ENCODE data around the gene SPATA33.
A peak's percentile ranks its signal among the peaks of the same experiment; 100 is the strongest.

DNA sequence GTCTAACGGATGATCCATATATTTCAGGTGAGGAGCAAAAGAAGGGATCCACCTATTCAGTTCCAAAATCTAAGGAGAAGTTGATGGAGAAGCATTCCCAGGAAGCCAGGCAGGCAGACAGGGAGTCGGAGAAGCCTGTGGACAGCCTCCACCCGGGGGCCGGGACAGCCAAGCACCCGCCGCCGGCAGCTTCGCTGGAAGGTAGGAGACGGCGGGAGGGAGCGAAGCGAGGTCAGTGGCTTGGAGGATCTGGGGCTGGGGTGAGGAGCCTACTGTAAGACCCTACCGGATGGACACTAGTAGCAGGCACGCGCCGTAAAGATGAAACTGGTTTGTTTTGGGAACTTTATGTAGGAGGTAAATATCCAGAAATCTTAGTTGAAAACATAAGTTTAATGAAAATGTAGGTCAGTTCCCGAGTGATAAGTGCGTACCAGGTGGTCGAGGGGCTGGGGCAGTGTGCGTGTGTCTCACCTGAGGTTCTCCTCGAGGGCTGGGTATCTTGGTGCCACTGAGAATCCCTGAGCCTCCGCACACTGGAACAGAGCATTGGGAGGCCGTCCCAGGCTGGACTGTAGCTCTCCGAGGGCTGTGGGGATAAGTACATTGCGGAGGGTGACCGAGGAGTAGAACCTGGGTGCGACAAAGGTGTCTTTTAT is 714 bp downstream of the SPATA33 start:
- TF ChIP-seq, protein P1, sequence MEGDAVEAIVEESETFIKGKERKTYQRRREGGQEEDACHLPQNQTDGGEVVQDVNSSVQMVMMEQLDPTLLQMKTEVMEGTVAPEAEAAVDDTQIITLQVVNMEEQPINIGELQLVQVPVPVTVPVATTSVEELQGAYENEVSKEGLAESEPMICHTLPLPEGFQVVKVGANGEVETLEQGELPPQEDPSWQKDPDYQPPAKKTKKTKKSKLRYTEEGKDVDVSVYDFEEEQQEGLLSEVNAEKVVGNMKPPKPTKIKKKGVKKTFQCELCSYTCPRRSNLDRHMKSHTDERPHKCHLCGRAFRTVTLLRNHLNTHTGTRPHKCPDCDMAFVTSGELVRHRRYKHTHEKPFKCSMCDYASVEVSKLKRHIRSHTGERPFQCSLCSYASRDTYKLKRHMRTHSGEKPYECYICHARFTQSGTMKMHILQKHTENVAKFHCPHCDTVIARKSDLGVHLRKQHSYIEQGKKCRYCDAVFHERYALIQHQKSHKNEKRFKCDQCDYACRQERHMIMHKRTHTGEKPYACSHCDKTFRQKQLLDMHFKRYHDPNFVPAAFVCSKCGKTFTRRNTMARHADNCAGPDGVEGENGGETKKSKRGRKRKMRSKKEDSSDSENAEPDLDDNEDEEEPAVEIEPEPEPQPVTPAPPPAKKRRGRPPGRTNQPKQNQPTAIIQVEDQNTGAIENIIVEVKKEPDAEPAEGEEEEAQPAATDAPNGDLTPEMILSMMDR (IDR thresholded peaks at IDR 0.05): peak in 1 of 6 experiments; percentile 4
- TF ChIP-seq POLR2A (IDR thresholded peaks at IDR 0.05): no peak
